ENCODE data around the gene GSTM5. TPM values are rescaled to one million over a fixed set of nuclear protein-coding genes. Genes with fewer than 3 reads are reported as not detected.

GSTM5 gene
- total and polyA plus RNA-seq, 2 of the 13 experiments (the other 11 are each of a cell fraction or from before 2014, with no cell fraction given): not detected

- TF ChIP-seq ZHX2 (IDR thresholded peaks at IDR 0.05; ENCODE audit: low read depth) (no peak), ZHX2 (CRISPR knock-in tag; IDR thresholded peaks at IDR 0.05; ENCODE audit: borderline replicate concordance) (no peak), ZNF710 (CRISPR knock-in tag; IDR thresholded peaks at IDR 0.05; ENCODE audit: borderline replicate concordance) (peak; percentile 4; the same call in 1 of the 2 replicates), PITX1 (CRISPR knock-in tag; IDR thresholded peaks at IDR 0.05) (peak; percentile 70), FUBP1 (CRISPR knock-in tag; IDR thresholded peaks at IDR 0.05; ENCODE audit: borderline replicate concordance) (no peak), U2AF2 (IDR thresholded peaks at IDR 0.05; ENCODE audit: low read depth, low read length) (no peak), ZSCAN12 (CRISPR knock-in tag; IDR thresholded peaks at IDR 0.05) (no peak), NPAS2 (CRISPR knock-in tag; IDR thresholded peaks at IDR 0.05; ENCODE audit: borderline replicate concordance) (no peak), SNAPC5 (CRISPR knock-in tag; IDR thresholded peaks at IDR 0.05; ENCODE audit: borderline replicate concordance) (0 out of 2 replicates have a peak, but pooled peaks have one; percentile 75), NFE2L1 (CRISPR knock-in tag; IDR thresholded peaks at IDR 0.05; ENCODE audit: borderline replicate concordance) (no peak), E2F5 (CRISPR knock-in tag; conservative IDR thresholded peaks at IDR 0.05) (no peak), HDAC1 (CRISPR knock-in tag; IDR thresholded peaks at IDR 0.05) (peak; percentile 83), MTA1 (CRISPR knock-in tag; IDR thresholded peaks at IDR 0.05; ENCODE audit: borderline replicate concordance) (peak; percentile 55; the same call in 1 of the 2 replicates), ERF (CRISPR knock-in tag; IDR thresholded peaks at IDR 0.05) (peak; percentile 94), ZNF235 (CRISPR knock-in tag; IDR thresholded peaks at IDR 0.05; ENCODE audit: borderline replicate concordance) (no peak), ZNF136 (CRISPR knock-in tag; IDR thresholded peaks at IDR 0.05; ENCODE audit: low read depth) (no peak), KDM1A (CRISPR knock-in tag; IDR thresholded peaks at IDR 0.05) (peak; percentile 72), KDM5B (CRISPR knock-in tag; IDR thresholded peaks at IDR 0.05; ENCODE audit: borderline replicate concordance) (peak; percentile 93)
These were observed 51.8 kb downstream of the GSTM5 start, which contains the start of gene EPS8L3 (continued) for GRCh38 chr1:109763646-109764415.

Data from HepG2 (cell line).